ENCODE data around the gene SUSD4. TPM values are rescaled to one million over a fixed set of nuclear protein-coding genes. Genes with fewer than 3 reads are reported as not detected.
A peak's percentile ranks its signal among the peaks of the same experiment; 100 is the strongest.
"Not testable (repeated sequence)": the region's sequence is repeated elsewhere in the genome, so short reads cannot be mapped to it uniquely, and the experiment has no call there.

Gene SUSD4
- total RNA-seq, 5 donors from 2014 or later (not counting 1 experiment from before 2014, with no cell fraction given): 1.3 to 16.7 (median 6.4) TPM

- H3K36me3 ChIP-seq (ENCODE audit: control insufficient read depth in 2 of 2, extremely low read depth in 1 of 2, insufficient read depth in 1 of 2, low read length in 1 of 2); H3K36me3 Mint-ChIP-seq; H3K9me3 ChIP-seq; H3K27ac ChIP-seq (ENCODE audit: low read length); H3K9me3 Mint-ChIP-seq; H3K27me3 ChIP-seq (replicated peaks in 1 of 2; ENCODE audit: control insufficient read depth in 2 of 2, extremely low read depth in 1 of 2, insufficient read depth in 2 of 2, low read length in 1 of 2); ATAC-seq (replicated peaks in 1 of 4); CTCF ChIA-PET; H3K4me1 ChIP-seq (ENCODE audit: control insufficient read depth in 1 of 2, extremely low read depth in 1 of 2, insufficient read depth in 2 of 2, low read length in 2 of 2); H3K27me3 Mint-ChIP-seq; H3K27ac Mint-ChIP-seq; H3K4me1 Mint-ChIP-seq; DNase-seq; H3K4me3 ChIP-seq (ENCODE audit: control insufficient read depth in 1 of 2, extremely low read depth in 1 of 2, low read length in 1 of 2); POLR2A ChIA-PET: not testable (repeated sequence)
- 44% methylated on average over 2 of the region's 8 CpGs for WGBS (ENCODE audit: insufficient coverage)
- peak overlapping the region in 1 of 3 donors; percentile 15 for H3K4me3 Mint-ChIP-seq
These were observed 85.7 kb downstream of the SUSD4 start for GRCh38 chr1:223278311-223278710.

DNA sequence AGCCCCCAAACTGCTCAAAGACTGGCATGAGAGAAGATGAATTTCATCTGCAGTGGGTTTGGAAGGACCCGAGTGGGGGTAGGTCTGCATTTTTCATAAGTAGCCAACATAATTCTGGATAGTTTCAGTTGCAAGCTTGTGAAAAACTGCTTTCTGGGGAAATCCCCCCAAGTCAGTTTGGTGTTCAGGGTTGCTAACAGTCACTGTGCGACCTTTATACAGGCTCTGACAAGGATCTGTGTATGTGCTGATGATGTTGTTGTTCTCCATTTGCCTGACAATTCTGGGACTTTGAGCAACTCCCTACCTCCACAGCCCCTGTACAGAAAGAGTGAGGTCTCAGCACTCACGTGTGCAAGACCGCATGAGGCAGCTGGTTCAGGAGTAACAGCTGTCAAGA lies 87.9 kb downstream of the SUSD4 start:
- H3K36me3 Mint-ChIP-seq: no peaks in the 10 kb centered on the region
- CTCF ChIA-PET: no interaction called here
- DNase-seq: no peak
- ATAC-seq (replicated peaks in 1 of 4): no peak
- H3K27ac ChIP-seq (ENCODE audit: low read length): no peak overlapping the region
- no peak overlapping the region for H3K4me3 Mint-ChIP-seq
- POLR2A ChIA-PET: no interaction called here
- no peaks in the 10 kb centered on the region for H3K27me3 ChIP-seq (replicated peaks in 1 of 2; ENCODE audit: control insufficient read depth in 2 of 2, extremely low read depth in 1 of 2, insufficient read depth in 2 of 2, low read length in 1 of 2)
- H3K36me3 ChIP-seq (ENCODE audit: control insufficient read depth in 2 of 2, extremely low read depth in 1 of 2, insufficient read depth in 1 of 2, low read length in 1 of 2): no peaks in the 10 kb centered on the region
- no peak overlapping the region for H3K27ac Mint-ChIP-seq
- no peaks in the 10 kb centered on the region for H3K9me3 ChIP-seq
- WGBS (ENCODE audit: insufficient coverage): 94% methylated on average over 2 of the region's 4 CpGs
- H3K4me1 Mint-ChIP-seq: peaks cover 0 to 2% (median 0%) of the 10 kb centered on the region in 3 donors
- no peaks in the 10 kb centered on the region for H3K27me3 Mint-ChIP-seq
- H3K9me3 Mint-ChIP-seq: no peaks in the 10 kb centered on the region
- H3K4me3 ChIP-seq (ENCODE audit: control insufficient read depth in 1 of 2, extremely low read depth in 1 of 2, low read length in 1 of 2): no peak overlapping the region
- no peaks in the 10 kb centered on the region for H3K4me1 ChIP-seq (ENCODE audit: control insufficient read depth in 1 of 2, extremely low read depth in 1 of 2, insufficient read depth in 2 of 2, low read length in 2 of 2)

- H3K4me3 Mint-ChIP-seq: no peak overlapping the region
- WGBS (ENCODE audit: insufficient coverage): 81% methylated on average over 5 of the region's 5 CpGs
These were observed 90.5 kb downstream of the SUSD4 start for GRCh38 chr1:223273511-223273910.

GRCh38 chr1:223271085-223271781 lies 92.7 kb downstream of the SUSD4 start:
- Mint-ChIP-seq H3K4me1 (peaks cover 3 to 16% (median 10%) of the 10 kb centered on the region in 3 donors), H3K9me3 (no peaks in the 10 kb centered on the region), H3K27ac (no peak overlapping the region), H3K36me3 (peaks cover 1% of the 10 kb centered on the region), H3K4me3 (no peak overlapping the region), H3K27me3 (no peaks in the 10 kb centered on the region)
- POLR2A ChIA-PET: interaction anchor here in 1 of 2 donors (0.6 kb wide), 1 partner anchor 121 kb away, joined by 4 read pairs; no protein-coding TSS in a partner anchor
- no peak for ATAC-seq (replicated peaks in 1 of 4)
- Histone ChIP-seq H3K36me3 (ENCODE audit: control insufficient read depth in 2 of 2, extremely low read depth in 1 of 2, insufficient read depth in 1 of 2, low read length in 1 of 2) (no peaks in the 10 kb centered on the region), H3K4me3 (ENCODE audit: control insufficient read depth in 1 of 2, extremely low read depth in 1 of 2, low read length in 1 of 2) (no peak overlapping the region), H3K27ac (ENCODE audit: low read length) (no peak overlapping the region), H3K9me3 (no peaks in the 10 kb centered on the region), H3K27me3 (replicated peaks in 1 of 2; ENCODE audit: control insufficient read depth in 2 of 2, extremely low read depth in 1 of 2, insufficient read depth in 2 of 2, low read length in 1 of 2) (no peaks in the 10 kb centered on the region), H3K4me1 (ENCODE audit: control insufficient read depth in 1 of 2, extremely low read depth in 1 of 2, insufficient read depth in 2 of 2, low read length in 2 of 2) (peaks cover 2 to 5% of the 10 kb centered on the region in 2 experiments)
- no peak for DNase-seq
- CTCF ChIA-PET: interaction anchor here in 1 of 2 donors (0.6 kb wide), 1 partner anchor 35 kb away, joined by 3 read pairs; no protein-coding TSS in a partner anchor
- 87% methylated on average over 3 of the region's 5 CpGs for WGBS (ENCODE audit: insufficient coverage)

More at GRCh38 chr1:223273511-223273910, 90.5 kb downstream of the SUSD4 start:
- POLR2A ChIA-PET: no interaction called here
- Histone ChIP-seq H3K9me3 (no peaks in the 10 kb centered on the region), H3K4me3 (ENCODE audit: control insufficient read depth in 1 of 2, extremely low read depth in 1 of 2, low read length in 1 of 2) (no peak overlapping the region), H3K4me1 (ENCODE audit: control insufficient read depth in 1 of 2, extremely low read depth in 1 of 2, insufficient read depth in 2 of 2, low read length in 2 of 2) (peaks cover 2 to 5% of the 10 kb centered on the region in 2 experiments), H3K27me3 (replicated peaks in 1 of 2; ENCODE audit: control insufficient read depth in 2 of 2, extremely low read depth in 1 of 2, insufficient read depth in 2 of 2, low read length in 1 of 2) (no peaks in the 10 kb centered on the region), H3K36me3 (ENCODE audit: control insufficient read depth in 2 of 2, extremely low read depth in 1 of 2, insufficient read depth in 1 of 2, low read length in 1 of 2) (no peaks in the 10 kb centered on the region), H3K27ac (ENCODE audit: low read length) (no peak overlapping the region)
- H3K9me3 Mint-ChIP-seq: no peaks in the 10 kb centered on the region
- ATAC-seq (replicated peaks in 1 of 4): no peak
- CTCF ChIA-PET: no interaction called here
- no peak for DNase-seq
- peaks cover 1 to 13% (median 10%) of the 10 kb centered on the region in 3 donors for H3K4me1 Mint-ChIP-seq
- no peaks in the 10 kb centered on the region for H3K36me3 Mint-ChIP-seq
- no peaks in the 10 kb centered on the region for H3K27me3 Mint-ChIP-seq
- no peak overlapping the region for H3K27ac Mint-ChIP-seq

DNA sequence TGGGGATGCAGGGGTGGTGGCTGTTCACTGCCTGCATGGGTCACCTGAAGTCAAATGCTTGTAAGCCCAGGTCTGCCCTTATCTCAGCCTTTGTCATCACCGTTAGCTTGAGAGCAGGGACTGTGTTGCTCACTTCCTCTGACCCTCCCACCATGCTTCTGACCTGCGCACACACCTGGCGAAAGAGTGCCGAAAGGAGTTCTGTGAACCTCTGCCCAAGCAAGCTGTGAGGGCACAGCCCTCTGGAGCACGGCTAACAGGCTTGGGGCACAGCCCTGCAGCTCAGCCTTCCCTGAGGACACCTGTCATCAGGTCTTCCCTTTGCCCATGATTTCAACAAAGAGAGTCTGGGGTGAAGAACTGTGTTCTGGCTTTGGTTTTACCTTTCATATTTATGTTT lies 93.8 kb downstream of the SUSD4 start:
- no peak overlapping the region for H3K4me3 ChIP-seq (ENCODE audit: control insufficient read depth in 1 of 2, extremely low read depth in 1 of 2, low read length in 1 of 2)
- H3K36me3 ChIP-seq (ENCODE audit: control insufficient read depth in 2 of 2, extremely low read depth in 1 of 2, insufficient read depth in 1 of 2, low read length in 1 of 2): no peaks in the 10 kb centered on the region
- CTCF ChIA-PET: no interaction called here
- Mint-ChIP-seq H3K27ac (no peak overlapping the region), H3K36me3 (peaks cover 6% of the 10 kb centered on the region), H3K4me1 (peaks cover 3 to 18% (median 10%) of the 10 kb centered on the region in 3 donors), H3K9me3 (no peaks in the 10 kb centered on the region), H3K27me3 (no peaks in the 10 kb centered on the region), H3K4me3 (no peak overlapping the region)
- H3K4me1 ChIP-seq (ENCODE audit: control insufficient read depth in 1 of 2, extremely low read depth in 1 of 2, insufficient read depth in 2 of 2, low read length in 2 of 2): peaks cover 2 to 5% of the 10 kb centered on the region in 2 experiments
- ATAC-seq (replicated peaks in 1 of 4): no peak
- H3K27me3 ChIP-seq (replicated peaks in 1 of 2; ENCODE audit: control insufficient read depth in 2 of 2, extremely low read depth in 1 of 2, insufficient read depth in 2 of 2, low read length in 1 of 2): no peaks in the 10 kb centered on the region
- DNase-seq: no peak
- 93% methylated on average over 5 of the region's 5 CpGs for WGBS (ENCODE audit: insufficient coverage)
- POLR2A ChIA-PET: interaction anchor here in 1 of 2 donors (0.7 kb wide), 1 partner anchor 9 kb away, joined by 3 read pairs; no protein-coding TSS in a partner anchor
- no peaks in the 10 kb centered on the region for H3K9me3 ChIP-seq
- no peak overlapping the region for H3K27ac ChIP-seq (ENCODE audit: low read length)

DNA sequence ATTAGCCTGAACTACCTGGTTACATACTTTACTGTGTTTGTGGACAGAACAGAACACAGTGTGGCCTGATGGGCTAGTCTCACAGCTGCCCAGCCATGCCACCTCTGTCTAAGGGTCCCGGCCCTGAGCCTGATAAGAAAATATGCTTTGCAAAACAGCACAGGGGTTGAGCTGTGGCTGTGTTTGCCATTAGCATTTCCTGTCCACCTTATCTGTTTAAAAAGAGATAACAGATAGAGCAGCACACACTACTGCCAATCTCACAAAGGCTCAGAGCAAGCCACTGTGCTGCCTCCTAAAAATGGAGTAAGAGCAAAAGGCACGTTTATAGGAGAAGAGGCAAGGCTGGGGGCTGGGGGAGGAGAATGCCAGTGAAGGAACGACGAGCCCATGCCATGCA lies 95.0 kb downstream of the SUSD4 start:
- Mint-ChIP-seq H3K27me3 (no peaks in the 10 kb centered on the region), H3K9me3 (no peaks in the 10 kb centered on the region), H3K36me3 (peaks cover 7% of the 10 kb centered on the region), H3K4me3 (no peak overlapping the region), H3K27ac (no peak overlapping the region), H3K4me1 (peaks cover 3 to 21% (median 10%) of the 10 kb centered on the region in 3 donors)
- no peaks in the 10 kb centered on the region for H3K27me3 ChIP-seq (replicated peaks in 1 of 2; ENCODE audit: control insufficient read depth in 2 of 2, extremely low read depth in 1 of 2, insufficient read depth in 2 of 2, low read length in 1 of 2)
- CTCF ChIA-PET: no interaction called here
- peaks cover 2 to 5% of the 10 kb centered on the region in 2 experiments for H3K4me1 ChIP-seq (ENCODE audit: control insufficient read depth in 1 of 2, extremely low read depth in 1 of 2, insufficient read depth in 2 of 2, low read length in 2 of 2)
- WGBS (ENCODE audit: insufficient coverage): no CpG with 5 or more reads among the region's 4 CpGs
- ATAC-seq (replicated peaks in 1 of 4) (no peak), DNase-seq (no peak)
- POLR2A ChIA-PET: no interaction called here
- H3K27ac ChIP-seq (ENCODE audit: low read length): no peak overlapping the region
- no peak overlapping the region for H3K4me3 ChIP-seq (ENCODE audit: control insufficient read depth in 1 of 2, extremely low read depth in 1 of 2, low read length in 1 of 2)
- no peaks in the 10 kb centered on the region for H3K36me3 ChIP-seq (ENCODE audit: control insufficient read depth in 2 of 2, extremely low read depth in 1 of 2, insufficient read depth in 1 of 2, low read length in 1 of 2)
- H3K9me3 ChIP-seq: no peaks in the 10 kb centered on the region
